ENCODE data around the gene PRPSAP2.

DNA sequence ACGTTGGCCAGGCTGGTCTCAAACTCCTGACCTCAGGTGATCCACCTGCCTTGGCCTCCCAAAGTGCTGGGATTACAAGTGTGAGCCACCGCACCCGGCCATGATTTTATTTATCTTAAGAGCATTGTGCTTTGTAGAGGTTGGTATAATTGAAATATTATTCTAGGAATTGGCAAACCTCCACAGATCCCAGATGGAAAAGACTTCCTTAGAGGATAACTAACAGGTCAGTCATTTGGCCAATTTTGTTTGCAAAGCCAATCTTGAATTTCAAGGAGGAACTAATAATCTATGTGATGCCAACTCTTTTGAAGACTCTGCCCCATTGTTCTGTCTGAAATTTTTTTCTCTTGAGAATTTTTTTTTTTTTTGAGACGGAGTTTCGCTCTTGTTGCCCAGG lies 47.3 kb downstream of the PRPSAP2 start:
- TF ChIP-seq, protein P1, sequence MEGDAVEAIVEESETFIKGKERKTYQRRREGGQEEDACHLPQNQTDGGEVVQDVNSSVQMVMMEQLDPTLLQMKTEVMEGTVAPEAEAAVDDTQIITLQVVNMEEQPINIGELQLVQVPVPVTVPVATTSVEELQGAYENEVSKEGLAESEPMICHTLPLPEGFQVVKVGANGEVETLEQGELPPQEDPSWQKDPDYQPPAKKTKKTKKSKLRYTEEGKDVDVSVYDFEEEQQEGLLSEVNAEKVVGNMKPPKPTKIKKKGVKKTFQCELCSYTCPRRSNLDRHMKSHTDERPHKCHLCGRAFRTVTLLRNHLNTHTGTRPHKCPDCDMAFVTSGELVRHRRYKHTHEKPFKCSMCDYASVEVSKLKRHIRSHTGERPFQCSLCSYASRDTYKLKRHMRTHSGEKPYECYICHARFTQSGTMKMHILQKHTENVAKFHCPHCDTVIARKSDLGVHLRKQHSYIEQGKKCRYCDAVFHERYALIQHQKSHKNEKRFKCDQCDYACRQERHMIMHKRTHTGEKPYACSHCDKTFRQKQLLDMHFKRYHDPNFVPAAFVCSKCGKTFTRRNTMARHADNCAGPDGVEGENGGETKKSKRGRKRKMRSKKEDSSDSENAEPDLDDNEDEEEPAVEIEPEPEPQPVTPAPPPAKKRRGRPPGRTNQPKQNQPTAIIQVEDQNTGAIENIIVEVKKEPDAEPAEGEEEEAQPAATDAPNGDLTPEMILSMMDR (IDR thresholded peaks at IDR 0.05) = no peak
- TF ChIP-seq POLR2A (IDR thresholded peaks at IDR 0.05) = no peak

Data from sigmoid colon (tissue), 3 donors.